WTC11 (cell line): ENCODE measurements around the gene KLHL25. TPM values are rescaled to one million over a fixed set of nuclear protein-coding genes. Genes with fewer than 3 reads are reported as not detected.
A peak's percentile ranks its signal among the peaks of the same experiment; 100 is the strongest.

Experiments
- ATAC-seq: fragments of 200-7000 bp; cut with Tn5 transposase; 2 replicates; pipeline ENCODE4 v1.10.0; 2021; ENCODE audit warnings: mild to moderate bottlenecking, moderate library complexity
- CTCF ChIA-PET: fragments of 300-600 bp; sonication (Branson Sonifier 250); formaldehyde crosslinking; loops from one replicate; lab custom pipeline; 2021; ENCODE audit warnings: antibody characterized with exemption; lab: Charles Lee
- POLR2A ChIA-PET: fragments of 350-600 bp; sonication (Branson Sonifier 250); formaldehyde crosslinking; loops from one replicate; lab custom pipeline; 2021; ENCODE audit warnings: antibody characterized with exemption; lab: Charles Lee
- DNase-seq: peaks from one replicate; pipeline ENCODE4 v3.0.0; 2021; ENCODE audit warnings: low spot score
- H3K27ac Mint-ChIP-seq: 2 replicates; pipeline ENCODE4 v1.8.0; 2021; ENCODE audit warnings: mixed read lengths
- H3K27me3 Mint-ChIP-seq: 2 replicates; pipeline ENCODE4 v1.8.0; 2021; ENCODE audit warnings: low read depth, mild to moderate bottlenecking, moderate library complexity, mixed read lengths
- H3K36me3 Mint-ChIP-seq: 2 replicates; pipeline ENCODE4 v1.8.0; 2021; ENCODE audit warnings: mixed read lengths
- H3K4me1 Mint-ChIP-seq: 2 replicates; pipeline ENCODE4 v1.8.0; 2022; ENCODE audit warnings: mixed read lengths
- H3K4me3 Mint-ChIP-seq: 2 replicates; pipeline ENCODE4 v1.8.0; 2021; ENCODE audit warnings: mild to moderate bottlenecking, moderate library complexity, mixed read lengths
- H3K9me3 Mint-ChIP-seq: 2 replicates; pipeline ENCODE4 v1.8.0; 2021; ENCODE audit warnings: mixed read lengths
- ATF2 ChIP-seq: sonication (generic); formaldehyde crosslinking; IDR thresholded peaks from 2 replicates; pipeline ENCODE4 v1.8.1; 2022; ENCODE audit warnings: low read depth, missing genetic modification reagents, borderline replicate concordance
- ELF4 ChIP-seq: sonication (generic); formaldehyde crosslinking; IDR thresholded peaks from 2 replicates; pipeline ENCODE4 v1.8.1; 2022; ENCODE audit warnings: low read depth, mild to moderate bottlenecking, moderate library complexity, missing genetic modification reagents
- GABPB1 ChIP-seq: sonication (generic); formaldehyde crosslinking; IDR thresholded peaks from 2 replicates; pipeline ENCODE4 v1.8.1; 2023; ENCODE audit warnings: mild to moderate bottlenecking, missing genetic modification reagents
- IRF1 ChIP-seq: sonication (generic); formaldehyde crosslinking; IDR thresholded peaks from 2 replicates; pipeline ENCODE4 v1.8.0; 2023; ENCODE audit warnings: missing genetic modification reagents
- JAZF1 ChIP-seq: fragments of 250-450 bp; sonication (Bioruptor Pico); IDR thresholded peaks from 2 replicates; pipeline ENCODE4 v1.9.0; 2021; ENCODE audit warnings: moderate library complexity, mild to moderate bottlenecking, inconsistent platforms
- JUN ChIP-seq: sonication (generic); formaldehyde crosslinking; IDR thresholded peaks from 2 replicates; pipeline ENCODE4 v1.8.0; 2023; ENCODE audit warnings: mild to moderate bottlenecking, missing genetic modification reagents
- MXD4 ChIP-seq: fragments of 250-450 bp; sonication (Bioruptor Pico); IDR thresholded peaks from 2 replicates; pipeline ENCODE4 v1.8.0; 2021; ENCODE audit warnings: mild to moderate bottlenecking, moderate library complexity, borderline replicate concordance
- NR1H2 ChIP-seq: sonication (generic); formaldehyde crosslinking; IDR thresholded peaks from 2 replicates; pipeline ENCODE4 v1.9.0; 2021; ENCODE audit warnings: mild to moderate bottlenecking, moderate library complexity, missing genetic modification reagents
- NR3C1 ChIP-seq: sonication (generic); formaldehyde crosslinking; conservative IDR thresholded peaks from 2 replicates; pipeline ENCODE4 v1.8.1; 2023; ENCODE audit warnings: low read depth, mild to moderate bottlenecking, missing genetic modification reagents
- PREB ChIP-seq: sonication (generic); formaldehyde crosslinking; IDR thresholded peaks from 2 replicates; pipeline ENCODE4 v1.8.1; 2022; ENCODE audit warnings: mild to moderate bottlenecking, missing genetic modification reagents, moderate library complexity, borderline replicate concordance
- PRRX2 ChIP-seq: fragments of 250-450 bp; sonication (Bioruptor Pico); IDR thresholded peaks from 2 replicates; pipeline ENCODE4 v1.8.0; 2021; ENCODE audit warnings: mild to moderate bottlenecking
- RELA ChIP-seq: sonication (generic); formaldehyde crosslinking; IDR thresholded peaks from 2 replicates; pipeline ENCODE4 v1.8.1; 2022; ENCODE audit warnings: missing genetic modification reagents, mild to moderate bottlenecking, borderline replicate concordance
- SMAD3 ChIP-seq: sonication (generic); formaldehyde crosslinking; IDR thresholded peaks from 2 replicates; pipeline ENCODE4 v1.8.0; 2022; ENCODE audit warnings: missing genetic modification reagents, mild to moderate bottlenecking, borderline replicate concordance
- USF2 ChIP-seq: sonication (generic); formaldehyde crosslinking; IDR thresholded peaks from 2 replicates; pipeline ENCODE4 v1.8.1; 2023; ENCODE audit warnings: mild to moderate bottlenecking, missing genetic modification reagents, moderate library complexity
- ZNF423 ChIP-seq: fragments of 250-450 bp; sonication (Bioruptor Pico); IDR thresholded peaks from 2 replicates; pipeline ENCODE4 v2.1.2; 2022; ENCODE audit warnings: mild to moderate bottlenecking, moderate library complexity
- ZNF671 ChIP-seq: fragments of 250-450 bp; sonication (Bioruptor Pico); IDR thresholded peaks from 2 replicates; pipeline ENCODE4 v1.8.0; 2021; ENCODE audit warnings: mild to moderate bottlenecking
- total RNA-seq: library from RNA; stranded (reverse); gene quantifications from 3 replicates; pipeline ENCODE4 v1.2.3, GENCODE V29; 2021
- TF ChIP-seq, protein P1 (sequence below): sonication (generic); formaldehyde crosslinking; IDR thresholded peaks from 2 replicates; pipeline ENCODE4 v1.8.1; 2023; ENCODE audit warnings: mild to moderate bottlenecking, missing genetic modification reagents, moderate library complexity
- TF ChIP-seq, protein P2 (sequence below): sonication (generic); formaldehyde crosslinking; IDR thresholded peaks from 2 replicates; pipeline ENCODE4 v1.8.0; 2022; ENCODE audit warnings: missing genetic modification reagents
- TF ChIP-seq, protein P3 (sequence below): sonication (generic); formaldehyde crosslinking; IDR thresholded peaks from 2 replicates; pipeline ENCODE4 v1.8.0; 2023; ENCODE audit warnings: missing genetic modification reagents, mild to moderate bottlenecking, borderline replicate concordance
- TF ChIP-seq, protein P4 (sequence below): sonication (generic); formaldehyde crosslinking; IDR thresholded peaks from 2 replicates; pipeline ENCODE4 v1.8.0; 2022; ENCODE audit warnings: mild to moderate bottlenecking, missing genetic modification reagents

The KLHL25 gene
- total RNA-seq, 1 experiment from 2014 or later = 14.1 TPM

DNA sequence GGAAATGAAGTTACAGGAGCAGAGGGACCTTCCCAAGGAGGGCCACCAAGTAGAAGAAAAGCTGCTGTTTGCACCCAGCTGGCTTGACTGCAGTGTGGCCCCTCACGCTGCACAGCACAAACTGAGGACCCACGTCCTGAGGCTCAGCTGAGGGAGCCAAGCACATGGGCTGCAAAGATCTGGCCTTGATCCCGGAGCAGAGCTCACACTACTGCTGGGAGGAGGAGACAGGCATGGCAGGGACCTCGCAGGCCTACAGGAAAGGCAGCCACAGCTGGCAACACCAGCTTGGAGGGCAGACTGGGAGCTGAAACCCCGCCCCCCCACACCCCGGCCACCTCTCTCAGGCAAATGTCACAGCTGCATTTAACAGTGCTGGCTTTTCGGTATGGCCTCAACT is 39.7 kb downstream of the KLHL25 start:
- CTCF ChIA-PET = no interaction called here
- DNase-seq = no peak
- ATAC-seq = no peak
- peaks cover 23% of the 10 kb centered on the region for H3K36me3 Mint-ChIP-seq
- no peaks in the 10 kb centered on the region for H3K9me3 Mint-ChIP-seq
- TF ChIP-seq, protein P1, sequence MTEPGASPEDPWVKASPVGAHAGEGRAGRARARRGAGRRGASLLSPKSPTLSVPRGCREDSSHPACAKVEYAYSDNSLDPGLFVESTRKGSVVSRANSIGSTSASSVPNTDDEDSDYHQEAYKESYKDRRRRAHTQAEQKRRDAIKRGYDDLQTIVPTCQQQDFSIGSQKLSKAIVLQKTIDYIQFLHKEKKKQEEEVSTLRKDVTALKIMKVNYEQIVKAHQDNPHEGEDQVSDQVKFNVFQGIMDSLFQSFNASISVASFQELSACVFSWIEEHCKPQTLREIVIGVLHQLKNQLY (CRISPR knock-in tag) = no peak
- TF ChIP-seq PREB (CRISPR knock-in tag) (no peak), IRF1 (CRISPR knock-in tag) (no peak), RELA (no peak), SMAD3 (CRISPR knock-in tag) (no peak), NR1H2 (no peak), ELF4 (CRISPR knock-in tag) (no peak), USF2 (CRISPR knock-in tag) (no peak), JAZF1 (CRISPR knock-in tag) (no peak), MXD4 (CRISPR knock-in tag) (no peak), ZNF423 (no peak), ZNF671 (no peak), JUN (CRISPR knock-in tag) (no peak), PRRX2 (CRISPR knock-in tag) (no peak), NR3C1 (no peak), ATF2 (CRISPR knock-in tag) (no peak), GABPB1 (CRISPR knock-in tag) (no peak)
- TF ChIP-seq, protein P2, sequence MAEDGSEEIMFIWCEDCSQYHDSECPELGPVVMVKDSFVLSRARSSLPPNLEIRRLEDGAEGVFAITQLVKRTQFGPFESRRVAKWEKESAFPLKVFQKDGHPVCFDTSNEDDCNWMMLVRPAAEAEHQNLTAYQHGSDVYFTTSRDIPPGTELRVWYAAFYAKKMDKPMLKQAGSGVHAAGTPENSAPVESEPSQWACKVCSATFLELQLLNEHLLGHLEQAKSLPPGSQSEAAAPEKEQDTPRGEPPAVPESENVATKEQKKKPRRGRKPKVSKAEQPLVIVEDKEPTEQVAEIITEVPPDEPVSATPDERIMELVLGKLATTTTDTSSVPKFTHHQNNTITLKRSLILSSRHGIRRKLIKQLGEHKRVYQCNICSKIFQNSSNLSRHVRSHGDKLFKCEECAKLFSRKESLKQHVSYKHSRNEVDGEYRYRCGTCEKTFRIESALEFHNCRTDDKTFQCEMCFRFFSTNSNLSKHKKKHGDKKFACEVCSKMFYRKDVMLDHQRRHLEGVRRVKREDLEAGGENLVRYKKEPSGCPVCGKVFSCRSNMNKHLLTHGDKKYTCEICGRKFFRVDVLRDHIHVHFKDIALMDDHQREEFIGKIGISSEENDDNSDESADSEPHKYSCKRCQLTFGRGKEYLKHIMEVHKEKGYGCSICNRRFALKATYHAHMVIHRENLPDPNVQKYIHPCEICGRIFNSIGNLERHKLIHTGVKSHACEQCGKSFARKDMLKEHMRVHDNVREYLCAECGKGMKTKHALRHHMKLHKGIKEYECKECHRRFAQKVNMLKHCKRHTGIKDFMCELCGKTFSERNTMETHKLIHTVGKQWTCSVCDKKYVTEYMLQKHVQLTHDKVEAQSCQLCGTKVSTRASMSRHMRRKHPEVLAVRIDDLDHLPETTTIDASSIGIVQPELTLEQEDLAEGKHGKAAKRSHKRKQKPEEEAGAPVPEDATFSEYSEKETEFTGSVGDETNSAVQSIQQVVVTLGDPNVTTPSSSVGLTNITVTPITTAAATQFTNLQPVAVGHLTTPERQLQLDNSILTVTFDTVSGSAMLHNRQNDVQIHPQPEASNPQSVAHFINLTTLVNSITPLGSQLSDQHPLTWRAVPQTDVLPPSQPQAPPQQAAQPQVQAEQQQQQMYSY (CRISPR knock-in tag) = no peak
- TF ChIP-seq, protein P3, sequence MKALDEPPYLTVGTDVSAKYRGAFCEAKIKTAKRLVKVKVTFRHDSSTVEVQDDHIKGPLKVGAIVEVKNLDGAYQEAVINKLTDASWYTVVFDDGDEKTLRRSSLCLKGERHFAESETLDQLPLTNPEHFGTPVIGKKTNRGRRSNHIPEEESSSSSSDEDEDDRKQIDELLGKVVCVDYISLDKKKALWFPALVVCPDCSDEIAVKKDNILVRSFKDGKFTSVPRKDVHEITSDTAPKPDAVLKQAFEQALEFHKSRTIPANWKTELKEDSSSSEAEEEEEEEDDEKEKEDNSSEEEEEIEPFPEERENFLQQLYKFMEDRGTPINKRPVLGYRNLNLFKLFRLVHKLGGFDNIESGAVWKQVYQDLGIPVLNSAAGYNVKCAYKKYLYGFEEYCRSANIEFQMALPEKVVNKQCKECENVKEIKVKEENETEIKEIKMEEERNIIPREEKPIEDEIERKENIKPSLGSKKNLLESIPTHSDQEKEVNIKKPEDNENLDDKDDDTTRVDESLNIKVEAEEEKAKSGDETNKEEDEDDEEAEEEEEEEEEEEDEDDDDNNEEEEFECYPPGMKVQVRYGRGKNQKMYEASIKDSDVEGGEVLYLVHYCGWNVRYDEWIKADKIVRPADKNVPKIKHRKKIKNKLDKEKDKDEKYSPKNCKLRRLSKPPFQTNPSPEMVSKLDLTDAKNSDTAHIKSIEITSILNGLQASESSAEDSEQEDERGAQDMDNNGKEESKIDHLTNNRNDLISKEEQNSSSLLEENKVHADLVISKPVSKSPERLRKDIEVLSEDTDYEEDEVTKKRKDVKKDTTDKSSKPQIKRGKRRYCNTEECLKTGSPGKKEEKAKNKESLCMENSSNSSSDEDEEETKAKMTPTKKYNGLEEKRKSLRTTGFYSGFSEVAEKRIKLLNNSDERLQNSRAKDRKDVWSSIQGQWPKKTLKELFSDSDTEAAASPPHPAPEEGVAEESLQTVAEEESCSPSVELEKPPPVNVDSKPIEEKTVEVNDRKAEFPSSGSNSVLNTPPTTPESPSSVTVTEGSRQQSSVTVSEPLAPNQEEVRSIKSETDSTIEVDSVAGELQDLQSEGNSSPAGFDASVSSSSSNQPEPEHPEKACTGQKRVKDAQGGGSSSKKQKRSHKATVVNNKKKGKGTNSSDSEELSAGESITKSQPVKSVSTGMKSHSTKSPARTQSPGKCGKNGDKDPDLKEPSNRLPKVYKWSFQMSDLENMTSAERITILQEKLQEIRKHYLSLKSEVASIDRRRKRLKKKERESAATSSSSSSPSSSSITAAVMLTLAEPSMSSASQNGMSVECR = no peak
- TF ChIP-seq, protein P4, sequence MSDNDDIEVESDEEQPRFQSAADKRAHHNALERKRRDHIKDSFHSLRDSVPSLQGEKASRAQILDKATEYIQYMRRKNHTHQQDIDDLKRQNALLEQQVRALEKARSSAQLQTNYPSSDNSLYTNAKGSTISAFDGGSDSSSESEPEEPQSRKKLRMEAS (CRISPR knock-in tag) = no peak
- TF ChIP-seq, all 79 proteins: peak for 0
- Mint-ChIP-seq H3K27me3 (no peaks in the 10 kb centered on the region), H3K27ac (peak overlapping the region; percentile 57; the same call in 1 of the 2 replicates), H3K4me3 (no peak overlapping the region), H3K4me1 (peaks cover 46% of the 10 kb centered on the region)
- POLR2A ChIA-PET = no interaction called here
